GM20000 (cell line): ENCODE measurements around the gene TAF10.
A peak's percentile ranks its signal among the peaks of the same experiment; 100 is the strongest.

ENCODE experiments used
- DNase-seq: peaks from one replicate; pipeline ENCODE4 v3.0.0; 2012; ENCODE audit warnings: low spot score
- CTCF ChIP-seq: IDR thresholded peaks from 2 replicates; pipeline ENCODE4 v1.5.1; 2012; ENCODE audit warnings: mild to moderate bottlenecking, control low read depth; ENCODE audit errors: extremely low read depth, missing control alignments

Gene TAF10

GRCh38 chr11:6622261-6623171 lies 10.5 kb upstream of the TAF10 start:
- TF ChIP-seq CTCF, result no peak
- no peak for DNase-seq

GRCh38 chr11:6621711-6622211 lies 9.7 kb upstream of the TAF10 start:
- DNase-seq, result no peak
- no peak for TF ChIP-seq CTCF

- DNase-seq, result no peak
- TF ChIP-seq CTCF, result no peak
Observed at GRCh38 chr11:6620636-6621035, 8.6 kb upstream of the TAF10 start.

GRCh38 chr11:6619004-6619745 lies 7.2 kb upstream of the TAF10 start, which contains the start of gene TPP1:
Gene TPP1 (minus strand): TSS chr11:6619422. CDS start chr11:6619400, 22 bp downstream.
- TF ChIP-seq CTCF, result no peak
- peak; percentile 98 for DNase-seq

- no peak for TF ChIP-seq CTCF
- DNase-seq, result no peak
Observed at GRCh38 chr11:6618117-6619003, 6.3 kb upstream of the TAF10 start.

- TF ChIP-seq CTCF, result no peak
- no peak for DNase-seq
Observed at GRCh38 chr11:6617315-6617781, 5.3 kb upstream of the TAF10 start.
